HepG2 (cell line): ENCODE data around the gene NAT9. TPM values are rescaled to one million over a fixed set of nuclear protein-coding genes. Genes with fewer than 3 reads are reported as not detected.

Experiments used
- ATAC-seq: fragments of 200-7000 bp; cut with Tn5 transposase; 3 replicates; pipeline ENCODE4 v1.9.1; 2020; ENCODE audit warnings: mild to moderate bottlenecking, moderate library complexity
- BruUV-seq: library from RNA; stranded (reverse); fragments of 400-500 nt; replicated peaks from 2 replicates; lab custom pipeline; 2021; lab: Mats Ljungman, UMichigan
- CTCF ChIA-PET: fragments of 300-600 bp; formaldehyde crosslinking; extraction: SDS; loops from one replicate; lab custom pipeline; 2021; ENCODE audit warnings: low total read pairs, inconsistent platforms, low intra/inter-chr PET ratio; lab: Yijun Ruan, JAX
- POLR2A ChIA-PET: fragments of 350-600 bp; sonication (Branson Sonifier 250); formaldehyde crosslinking; loops from one replicate; lab custom pipeline; 2020; ENCODE audit warnings: antibody characterized with exemption, inconsistent platforms; lab: Yijun Ruan, JAX
- DNase-seq: peaks from one replicate; pipeline ENCODE4 v3.0.0-alpha.2; 2015; ENCODE audit warnings: low spot score
- FAIRE-seq: peaks from 3 replicates; lab custom pipeline; 2011; peaks lifted over from hg19 to GRCh38; lab: Jason Lieb, UNC
- H2AFZ ChIP-seq: one replicate; pipeline ENCODE4 v1.6.1; 2011; ENCODE audit warnings: low read length, inconsistent platforms
- H3K27ac ChIP-seq: fragments of 300-600 bp; 3 replicates; pipeline ENCODE4 v1.8.0; 2011; ENCODE audit warnings: mixed run types, mild to moderate bottlenecking, mixed read lengths, low read length, inconsistent platforms; ENCODE audit not compliant: insufficient read depth; ENCODE audit errors: extremely low read length
- H3K27me3 ChIP-seq, 2 experiments: fragments of 200-600 bp in 1 of 2; 2 replicates in 1 of 2; 3 replicates in 1 of 2; pipeline versions ENCODE4 v1.6.0 to v1.8.0; 2011; ENCODE audit warnings: low read length in 2 of 2, mild to moderate bottlenecking in 2 of 2, moderate library complexity in 2 of 2, inconsistent platforms in 1 of 2; ENCODE audit not compliant: insufficient read depth in 2 of 2, control insufficient read depth in 1 of 2
- H3K36me3 ChIP-seq, 2 experiments: fragments of 200-600 bp in 1 of 2; replicated peaks in 1 of 2; 2 replicates in 1 of 2; 3 replicates in 1 of 2; pipeline versions ENCODE4 v1.5.1 to v1.8.0; 2011; ENCODE audit warnings: low read length in 2 of 2, inconsistent platforms in 1 of 2; ENCODE audit not compliant: insufficient read depth in 2 of 2, control insufficient read depth in 1 of 2
- H3K4me1 ChIP-seq: 2 replicates; pipeline ENCODE4 v1.5.1; 2012; ENCODE audit warnings: low read length, inconsistent platforms; ENCODE audit not compliant: insufficient read depth
- H3K4me2 ChIP-seq: 2 replicates; pipeline ENCODE4 v1.6.0; 2011; ENCODE audit warnings: low read depth, low read length, inconsistent platforms
- H3K4me3 ChIP-seq, 3 experiments: fragments of 200-600 bp in 1 of 3; sonication (generic), shearing (Covaris generic) in 1 of 3; replicated peaks in 1 of 3; 2 replicates each; pipeline ENCODE4 v1.5.1; 2011 to 2016; ENCODE audit warnings: low read length in 3 of 3, inconsistent platforms in 2 of 3, low read depth in 2 of 3, mild to moderate bottlenecking in 2 of 3, control low read depth in 1 of 3, mixed read lengths in 1 of 3; ENCODE audit not compliant: insufficient read depth in 1 of 3
- H3K79me2 ChIP-seq: one replicate; pipeline ENCODE4 v1.6.1; 2011; ENCODE audit warnings: low read length, inconsistent platforms; ENCODE audit not compliant: insufficient read depth
- H3K9ac ChIP-seq: 2 replicates; pipeline ENCODE4 v1.6.0; 2011; ENCODE audit warnings: mild to moderate bottlenecking, low read depth, low read length, inconsistent platforms; ENCODE audit not compliant: insufficient read depth
- H3K9me3 ChIP-seq: 2 replicates; pipeline ENCODE4 v1.5.1; 2012; ENCODE audit warnings: mild to moderate bottlenecking, low read length
- H4K20me1 ChIP-seq: 2 replicates; pipeline ENCODE4 v1.6.0; 2011; ENCODE audit warnings: inconsistent platforms, mild to moderate bottlenecking, low read length, moderate library complexity; ENCODE audit not compliant: insufficient read depth
- CHCHD3 ChIP-seq: sonication (generic); formaldehyde crosslinking; IDR thresholded peaks from 2 replicates; pipeline ENCODE4 v1.8.0; 2022; ENCODE audit warnings: mild to moderate bottlenecking, missing genetic modification reagents, moderate library complexity
- MED1 ChIP-seq: sonication (generic); formaldehyde crosslinking; IDR thresholded peaks from 2 replicates; pipeline ENCODE4 v1.4.0; 2020; ENCODE audit warnings: missing genetic modification reagents
- TMF1 ChIP-seq: sonication (generic); formaldehyde crosslinking; IDR thresholded peaks from 2 replicates; pipeline ENCODE4 v1.8.1; 2022; ENCODE audit warnings: low read depth, missing genetic modification reagents
- ZFP82 ChIP-seq: sonication (generic); formaldehyde crosslinking; IDR thresholded peaks from 2 replicates; pipeline ENCODE4 v1.5.1; 2020; ENCODE audit warnings: mild to moderate bottlenecking, missing genetic modification reagents, borderline replicate concordance
- ZNF432 ChIP-seq: sonication (generic); formaldehyde crosslinking; IDR thresholded peaks from 2 replicates; pipeline ENCODE4 v1.5.0; 2020; ENCODE audit warnings: missing genetic modification reagents, mild to moderate bottlenecking, borderline replicate concordance
- ZNF75D ChIP-seq: sonication (generic); formaldehyde crosslinking; IDR thresholded peaks from 2 replicates; pipeline ENCODE4 v1.8.1; 2023; ENCODE audit warnings: missing genetic modification reagents, mild to moderate bottlenecking, borderline replicate concordance
- WGBS: methylation state at CpG from one replicate; pipeline ENCODE4 v1.1.6; 2017; ENCODE audit warnings: low lambda C conversion rate; 5-methylcytosine and 5-hydroxymethylcytosine counted together
- in situ Hi-C: cut with HindIII; loops from 2 replicates; pipeline ENCODE4 v1.10.0; 2017; ENCODE audit warnings: low pct_unique_long_range_greater_than_20kb; ENCODE audit not compliant: extremely low pct_ligation_motif_present
- intact Hi-C: fragments of 100-400 bp; cut with micrococcal nuclease; formaldehyde crosslinking; loops from one replicate; pipeline ENCODE4 v1.10.0; 2022; ENCODE audit not compliant: unreplicated experiment
- polyA plus RNA-seq, 8 experiments: library from polyadenylated mRNA; depleted of rRNA in 3 of 8; stranded (reverse) in 7 of 8; unstranded in 1 of 8; fragments of >200 nt; fragmentation: Illumina TruSeq in 4 of 8; extraction: Trizol in 4 of 8; gene quantifications; 2 replicates each; pipeline versions ENCODE4 v1.2.1 to v1.2.3, GENCODE V29; 2011 to 2016; ENCODE audit warnings: low read depth in 4 of 8, missing spikeins in 1 of 8, mixed read lengths in 1 of 8; ENCODE audit not compliant: insufficient read depth in 1 of 8
- total RNA-seq, 5 experiments: library from RNA; depleted of rRNA; stranded (reverse); fragments of >200 nt; fragmentation: Illumina TruSeq; extraction: Trizol; gene quantifications; 2 replicates each; pipeline ENCODE4 v1.2.3, GENCODE V29; 2016; ENCODE audit warnings: low read depth in 1 of 5
- TF ChIP-seq, protein P1 (sequence below): sonication (generic); formaldehyde crosslinking; IDR thresholded peaks from 2 replicates; pipeline ENCODE4 v1.8.0; 2022; ENCODE audit warnings: missing genetic modification reagents, mild to moderate bottlenecking, inconsistent platforms, borderline replicate concordance

Gene NAT9
- total and polyA plus RNA-seq, 2 of the 13 experiments (the other 11 are each of a cell fraction or from before 2014, with no cell fraction given) = 39.7 to 44.2 TPM

DNA sequence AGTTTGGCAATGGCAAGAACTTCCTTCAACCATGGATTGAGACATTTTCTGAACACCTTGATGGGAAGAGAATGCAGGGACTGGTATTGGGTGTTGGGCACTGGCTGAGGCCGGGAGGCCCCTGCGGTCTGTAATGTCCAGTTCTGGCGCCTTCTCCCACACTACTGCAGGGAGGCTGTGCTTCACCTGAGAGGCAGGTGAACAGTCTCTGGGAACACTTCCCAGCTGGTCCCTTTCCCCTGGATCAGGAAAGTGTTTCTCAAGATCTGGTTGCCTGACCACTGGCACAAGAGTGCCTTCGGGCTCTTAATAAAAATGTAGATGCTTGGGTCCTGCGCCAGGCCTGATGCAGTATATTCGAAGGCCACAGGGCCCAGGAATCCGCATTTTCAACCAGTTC is 28.5 kb upstream of the NAT9 start (continued):
- TF ChIP-seq ZNF432 (no peak), ZNF75D (CRISPR knock-in tag) (no peak), MED1 (CRISPR knock-in tag) (no peak)
- TF ChIP-seq, all 625 proteins: peak for 0

DNA sequence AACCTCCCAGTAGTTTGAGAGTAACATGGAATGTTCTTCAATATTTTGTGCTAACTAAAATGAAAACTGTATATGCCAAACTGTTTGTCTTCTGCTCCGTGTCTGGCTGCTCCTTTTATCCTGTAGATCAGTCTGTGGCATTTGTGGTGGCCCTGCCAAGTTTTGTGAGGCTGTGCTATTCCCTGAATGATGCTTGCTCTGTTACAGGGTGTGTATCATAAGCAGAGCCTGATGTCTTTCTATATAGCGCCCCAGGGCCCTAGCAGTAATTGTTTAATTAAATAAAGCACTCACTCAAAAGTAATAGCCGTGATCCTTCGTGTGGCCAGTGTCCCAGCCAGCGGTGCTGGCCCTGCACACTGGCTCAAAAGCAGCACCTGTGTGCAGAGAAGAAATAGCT is 27.8 kb upstream of the NAT9 start:
- no peak overlapping the region for H3K4me2 ChIP-seq
- peaks cover 5 to 12% of the 10 kb centered on the region in 2 experiments; a peak in 3 of 5 replicates for H3K36me3 ChIP-seq
- no peak overlapping the region for H3K9ac ChIP-seq
- POLR2A ChIA-PET = no interaction called here
- H3K9me3 ChIP-seq = no peaks in the 10 kb centered on the region
- 88% methylated on average over 5 of the region's 5 CpGs for WGBS
- no peak overlapping the region for H2AFZ ChIP-seq
- in situ Hi-C loops (loop anchor here (5.0 kb wide), 1 partner anchor 148 kb away; no protein-coding TSS in a partner anchor), intact Hi-C loops (no loop called here)
- DNase-seq (no peak), ATAC-seq (no peak), FAIRE-seq (no peak)
- CTCF ChIA-PET = no interaction called here
- no peaks in the 10 kb centered on the region for H3K27me3 ChIP-seq
- no peaks in the 10 kb centered on the region for H3K79me2 ChIP-seq
- no peak overlapping the region for H3K27ac ChIP-seq
- no peak overlapping the region for H3K4me3 ChIP-seq
- BruUV-seq = no TSS peak
- peaks cover 11% of the 10 kb centered on the region for H3K4me1 ChIP-seq
- no peaks in the 10 kb centered on the region for H4K20me1 ChIP-seq
- TF ChIP-seq, protein P1, sequence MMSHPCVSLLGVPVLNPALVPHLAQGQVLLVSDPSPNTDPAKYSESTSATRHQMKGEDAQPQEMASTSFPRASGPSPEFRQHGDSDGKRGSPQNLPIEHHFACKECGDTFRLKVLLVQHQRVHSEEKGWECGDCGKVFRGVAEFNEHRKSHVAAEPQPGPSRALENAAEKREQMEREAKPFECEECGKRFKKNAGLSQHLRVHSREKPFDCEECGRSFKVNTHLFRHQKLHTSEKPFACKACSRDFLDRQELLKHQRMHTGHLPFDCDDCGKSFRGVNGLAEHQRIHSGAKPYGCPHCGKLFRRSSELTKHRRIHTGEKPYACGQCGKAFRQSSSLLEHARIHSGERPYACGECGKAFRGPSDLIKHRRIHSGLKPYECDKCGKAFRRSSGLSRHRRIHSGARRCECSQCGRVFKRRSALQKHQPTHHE = no peak
- TF ChIP-seq CHCHD3 (CRISPR knock-in tag) (no peak), ZFP82 (CRISPR knock-in tag) (no peak), TMF1 (CRISPR knock-in tag) (no peak)
- TF ChIP-seq, all 625 proteins: peak for 0
